OCI-LY7 (cell line): ENCODE results near the gene SETBP1. TPM values are rescaled to one million over a fixed set of nuclear protein-coding genes. Genes with fewer than 3 reads are reported as not detected.
"Not testable (repeated sequence)": the region's sequence is repeated elsewhere in the genome, so short reads cannot be mapped to it uniquely, and the experiment has no call there.

Experiments used
- BruUV-seq: library from RNA; stranded (reverse); fragments of 400-500 nt; replicated peaks from 2 replicates; lab custom pipeline; 2021; lab: Mats Ljungman, UMichigan
- CTCF ChIA-PET: fragments of 300-600 bp; sonication (Branson Sonifier 250); formaldehyde crosslinking; loops from one replicate; lab custom pipeline; 2022; ENCODE audit warnings: antibody characterized with exemption; ENCODE audit not compliant: unreplicated experiment; lab: Charles Lee
- POLR2A ChIA-PET: fragments of 300-600 bp; sonication (Branson Sonifier 250); formaldehyde crosslinking; loops from one replicate; lab custom pipeline; 2022; ENCODE audit warnings: antibody characterized with exemption; lab: Charles Lee
- DNase-seq: peaks from one replicate; pipeline ENCODE4 v3.0.0-alpha.2; 2015; ENCODE audit warnings: low spot score
- H2AFZ ChIP-seq: fragments of 200-600 bp; sonication (generic), shearing (Covaris generic); 2 replicates; pipeline ENCODE4 v1.6.1; 2014; ENCODE audit warnings: mild to moderate bottlenecking, antibody characterized with exemption, low read length, moderate library complexity
- H3K27ac ChIP-seq: fragments of 200-600 bp; sonication (generic); 2 replicates; pipeline ENCODE4 v1.5.1; 2014; ENCODE audit warnings: mixed run types, low read depth, mild to moderate bottlenecking, moderate library complexity, low read length, inconsistent platforms; ENCODE audit not compliant: poor library complexity, severe bottlenecking
- H3K36me3 ChIP-seq: fragments of 200-600 bp; sonication (generic); 2 replicates; pipeline ENCODE4 v1.6.1; 2014; ENCODE audit warnings: mild to moderate bottlenecking, antibody characterized with exemption, low read length, moderate library complexity, mixed read lengths; ENCODE audit not compliant: insufficient read depth
- H3K4me1 ChIP-seq: fragments of 200-600 bp; sonication (generic); 2 replicates; pipeline ENCODE4 v1.5.1; 2014; ENCODE audit warnings: mild to moderate bottlenecking, low read length; ENCODE audit not compliant: insufficient read depth, poor library complexity, severe bottlenecking
- H3K4me2 ChIP-seq: fragments of 200-600 bp; sonication (generic); 2 replicates; pipeline ENCODE4 v1.6.1; 2014; ENCODE audit warnings: mild to moderate bottlenecking, low read length
- H3K4me3 ChIP-seq: fragments of 200-600 bp; sonication (generic); 2 replicates; pipeline ENCODE4 v1.5.1; 2014; ENCODE audit warnings: mild to moderate bottlenecking, low read depth, low read length; ENCODE audit not compliant: poor library complexity, severe bottlenecking
- H3K79me2 ChIP-seq: fragments of 200-600 bp; sonication (generic); 2 replicates; pipeline ENCODE4 v1.6.1; 2016; ENCODE audit warnings: low read depth, mild to moderate bottlenecking, low read length, moderate library complexity, mixed read lengths; ENCODE audit not compliant: insufficient read depth
- H3K9me2 ChIP-seq: fragments of 200-600 bp; sonication (generic); 2 replicates; pipeline ENCODE4 v1.6.1; 2016; ENCODE audit warnings: mild to moderate bottlenecking, low read length, mixed read lengths; ENCODE audit not compliant: insufficient read depth
- H3K9me3 ChIP-seq: fragments of 200-600 bp; sonication (generic); 2 replicates; pipeline ENCODE4 v1.6.1; 2014; ENCODE audit warnings: mild to moderate bottlenecking, mixed run types, low read length, mixed read lengths
- H4K20me1 ChIP-seq: fragments of 200-600 bp; sonication (generic); 2 replicates; pipeline ENCODE4 v1.6.1; 2014; ENCODE audit warnings: mild to moderate bottlenecking, antibody characterized with exemption, low read length, moderate library complexity, mixed read lengths; ENCODE audit not compliant: insufficient read depth
- CTCF ChIP-seq: fragments of 200-600 bp; sonication (generic); conservative IDR thresholded peaks from 2 replicates; pipeline ENCODE4 v1.5.1; 2014; ENCODE audit warnings: mild to moderate bottlenecking, antibody characterized with exemption, low read length, moderate library complexity, mixed read lengths
- EZH2phosphoT487 ChIP-seq: fragments of 200-600 bp; sonication (generic); IDR thresholded peaks from 2 replicates; pipeline ENCODE4 v1.6.1; 2018; ENCODE audit warnings: low read depth, borderline replicate concordance, mild to moderate bottlenecking, mixed run types, antibody characterized with exemption, low read length, moderate library complexity, mixed read lengths
- intact Hi-C: fragments of 100-400 bp; cut with micrococcal nuclease; formaldehyde crosslinking; loops from one replicate; pipeline ENCODE4 v1.10.0; 2022; ENCODE audit not compliant: unreplicated experiment
- total RNA-seq, 2 experiments: library from RNA; depleted of rRNA in 1 of 2; stranded (reverse); fragments of >200 nt in 1 of 2; shearing (Covaris generic) in 1 of 2; gene quantifications; 2 replicates each; pipeline ENCODE4 v1.2.3, GENCODE V29; 2014 to 2022

Gene SETBP1
- total RNA-seq, 2 experiments from 2014 or later: 2.6 to 9.1 TPM

DNA sequence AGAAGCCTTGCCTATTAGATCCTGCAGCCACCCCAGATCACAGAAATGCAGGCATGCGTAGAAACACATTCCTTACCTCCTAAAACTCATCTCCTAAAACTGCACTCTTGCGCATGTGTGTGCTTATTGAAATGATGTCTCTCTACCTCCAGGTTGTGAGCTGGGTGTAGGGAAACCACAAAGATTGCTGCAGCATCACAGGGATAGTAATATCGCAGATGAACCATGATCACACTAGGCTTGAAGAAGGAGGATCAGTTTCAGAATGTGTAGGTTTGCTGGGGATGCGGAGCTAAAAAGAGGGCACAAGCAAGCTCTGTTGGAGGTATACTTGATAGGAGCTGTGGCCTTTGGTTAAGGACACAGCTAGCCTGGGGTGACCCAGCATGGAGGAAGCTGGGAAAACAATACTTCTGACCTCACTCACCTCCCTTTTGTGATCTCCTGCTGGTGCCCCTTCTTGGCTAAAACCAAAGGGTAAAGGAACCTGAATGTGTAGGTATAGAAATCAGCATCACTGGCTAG lies 118.8 kb downstream of the SETBP1 start:
- Histone ChIP-seq H4K20me1 (no peaks in the 10 kb centered on the region), H3K4me1 (peaks cover 27% of the 10 kb centered on the region), H3K4me2 (peak overlapping the region; percentile 48; the same call in 1 of the 2 replicates), H3K4me3 (no peak overlapping the region), H3K9me2 (no peaks in the 10 kb centered on the region), H2AFZ (no peak overlapping the region), H3K27ac (peak overlapping the region; percentile 7), H3K9me3 (no peaks in the 10 kb centered on the region), H3K79me2 (no peaks in the 10 kb centered on the region), H3K36me3 (no peaks in the 10 kb centered on the region)
- POLR2A ChIA-PET: interaction anchor here (1.3 kb wide), 1 partner anchor 14 kb away, joined by 4 read pairs; no protein-coding TSS in a partner anchor
- no TSS peak for BruUV-seq
- no peak for DNase-seq
- TF ChIP-seq CTCF (no peak), EZH2phosphoT487 (no peak)
- intact Hi-C loops: no loop called here
- CTCF ChIA-PET: no interaction called here

- H3K4me1 ChIP-seq: peaks cover 27% of the 10 kb centered on the region
- no peaks in the 10 kb centered on the region for H3K9me3 ChIP-seq
- peak overlapping the region; percentile 23 for H3K4me3 ChIP-seq
- H2AFZ ChIP-seq: no peak overlapping the region; the same call in 1 of the 2 replicates
- CTCF ChIA-PET: no interaction called here
- no peaks in the 10 kb centered on the region for H4K20me1 ChIP-seq
- H3K9me2 ChIP-seq: no peaks in the 10 kb centered on the region
- intact Hi-C loops: no loop called here
- no peaks in the 10 kb centered on the region for H3K79me2 ChIP-seq
- TF ChIP-seq EZH2phosphoT487 (no peak), CTCF (no peak)
- peak; percentile 16 for DNase-seq
- POLR2A ChIA-PET: interaction anchor here (1.3 kb wide), 1 partner anchor 13 kb away, joined by 4 read pairs; no protein-coding TSS in a partner anchor
- H3K36me3 ChIP-seq: no peaks in the 10 kb centered on the region
- H3K4me2 ChIP-seq: peak overlapping the region; percentile 48
- no TSS peak for BruUV-seq
- H3K27ac ChIP-seq: peak overlapping the region; percentile 7
These were observed 119.3 kb downstream of the SETBP1 start for GRCh38 chr18:44799907-44800421.

GRCh38 chr18:44800766-44801165 lies 120.1 kb downstream of the SETBP1 start:
- H3K4me2 ChIP-seq: not testable (repeated sequence)

More at GRCh38 chr18:44800766-44801165, 120.1 kb downstream of the SETBP1 start:
- POLR2A ChIA-PET: interaction anchor here (1.3 kb wide), 1 partner anchor 12 kb away, joined by 4 read pairs; no protein-coding TSS in a partner anchor
- CTCF ChIA-PET, DNase-seq, H3K79me2 ChIP-seq, H4K20me1 ChIP-seq, H3K27ac ChIP-seq, intact Hi-C loops, H2AFZ ChIP-seq, H3K36me3 ChIP-seq, H3K9me3 ChIP-seq, BruUV-seq, H3K4me3 ChIP-seq, H3K9me2 ChIP-seq: not testable (repeated sequence)
- peaks cover 27% of the 10 kb centered on the region for H3K4me1 ChIP-seq
